Panc1 (cell line): ENCODE data around the gene SMC4. TPM values are rescaled to one million over a fixed set of nuclear protein-coding genes. Genes with fewer than 3 reads are reported as not detected.

ENCODE experiments used
- ATAC-seq: fragments of 200-7000 bp; cut with Tn5 transposase; 2 replicates; pipeline ENCODE4 v1.9.1; 2020; ENCODE audit warnings: mild to moderate bottlenecking, moderate library complexity
- BruUV-seq: library from RNA; stranded (reverse); fragments of 400-500 nt; replicated peaks from 2 replicates; lab custom pipeline; 2021; lab: Mats Ljungman, UMichigan
- CTCF ChIA-PET: fragments of 300-600 bp; sonication (Branson Sonifier 250); formaldehyde crosslinking; loops from one replicate; lab custom pipeline; 2022; ENCODE audit warnings: antibody characterized with exemption; lab: Charles Lee
- POLR2A ChIA-PET: fragments of 300-600 bp; sonication (Branson Sonifier 250); formaldehyde crosslinking; loops from one replicate; lab custom pipeline; 2022; ENCODE audit warnings: antibody characterized with exemption; lab: Charles Lee
- DNase-seq: peaks from one replicate; pipeline ENCODE4 v3.0.0-alpha.2; 2010; ENCODE audit warnings: low read depth, low spot score
- H3K27ac ChIP-seq: 2 replicates; pipeline ENCODE4 v1.5.1; 2011; ENCODE audit warnings: mild to moderate bottlenecking, low read length, inconsistent platforms
- H3K27me3 ChIP-seq: fragments of 200-500 bp; sonication (Bioruptor generic); 2 replicates; pipeline ENCODE4 v1.6.0; 2014; ENCODE audit warnings: low read length, inconsistent platforms; ENCODE audit not compliant: control insufficient read depth, insufficient read depth
- H3K36me3 ChIP-seq: fragments of 200-500 bp; sonication (Bioruptor generic); 2 replicates; pipeline ENCODE4 v1.5.1; 2014; ENCODE audit warnings: inconsistent platforms, mild to moderate bottlenecking, low read length, moderate library complexity; ENCODE audit not compliant: control insufficient read depth, insufficient read depth
- H3K4me1 ChIP-seq: 2 replicates; pipeline ENCODE4 v1.5.1; 2011; ENCODE audit warnings: inconsistent platforms, mild to moderate bottlenecking, low read length, moderate library complexity; ENCODE audit not compliant: control insufficient read depth, insufficient read depth
- H3K4me3 ChIP-seq, 2 experiments: 2 replicates each; pipeline ENCODE4 v1.5.1; 2011 to 2012; ENCODE audit warnings: low read depth in 2 of 2, low read length in 2 of 2, mild to moderate bottlenecking in 2 of 2, inconsistent platforms in 1 of 2, moderate library complexity in 1 of 2
- H3K9me3 ChIP-seq: fragments of 200-500 bp; sonication (Bioruptor generic); 2 replicates; pipeline ENCODE4 v1.5.1; 2014; ENCODE audit warnings: low read depth, mild to moderate bottlenecking, inconsistent platforms, low read length, moderate library complexity; ENCODE audit not compliant: control insufficient read depth, insufficient read depth
- POLR2AphosphoS5 ChIP-seq: IDR thresholded peaks from 2 replicates; pipeline ENCODE4 v1.6.1; 2012; ENCODE audit warnings: mild to moderate bottlenecking, low read depth, low read length, moderate library complexity
- SIN3A ChIP-seq: IDR thresholded peaks from 2 replicates; pipeline ENCODE4 v1.6.1; 2012; ENCODE audit warnings: low read depth, mild to moderate bottlenecking, low read length, moderate library complexity, borderline replicate concordance; ENCODE audit not compliant: insufficient read depth
- TCF7L2 ChIP-seq: IDR thresholded peaks from 2 replicates; pipeline ENCODE4 v1.6.1; 2011; ENCODE audit warnings: mild to moderate bottlenecking, low read depth, low read length, inconsistent platforms
- in situ Hi-C: cut with HindIII; loops from 2 replicates; pipeline ENCODE4 v1.10.0; 2016; ENCODE audit warnings: low sequenced_read_pairs, low pct_unique_long_range_greater_than_20kb
- intact Hi-C: fragments of 100-400 bp; cut with micrococcal nuclease; formaldehyde crosslinking; loops from one replicate; pipeline ENCODE4 v1.10.0; 2022; ENCODE audit not compliant: unreplicated experiment
- total RNA-seq: library from RNA; stranded (reverse); gene quantifications from one replicate; pipeline ENCODE4 v1.2.1, GENCODE V29; 2021; ENCODE audit not compliant: unreplicated experiment
- TF ChIP-seq, protein P1 (sequence below), 2 experiments: IDR thresholded peaks; 2 replicates each; pipeline ENCODE4 v1.6.1; 2011 to 2012; ENCODE audit warnings: low read depth in 2 of 2, control low read depth in 1 of 2, low read length in 1 of 2, mild to moderate bottlenecking in 1 of 2, moderate library complexity in 1 of 2; ENCODE audit not compliant: insufficient read depth in 1 of 2
- TF ChIP-seq, protein P2 (sequence below): fragments of 450-650 bp; IDR thresholded peaks from 2 replicates; pipeline ENCODE4 v1.5.1; 2017; ENCODE audit warnings: mild to moderate bottlenecking

SMC4 gene
- total RNA-seq, 1 experiment from 2014 or later = 160 TPM

DNA sequence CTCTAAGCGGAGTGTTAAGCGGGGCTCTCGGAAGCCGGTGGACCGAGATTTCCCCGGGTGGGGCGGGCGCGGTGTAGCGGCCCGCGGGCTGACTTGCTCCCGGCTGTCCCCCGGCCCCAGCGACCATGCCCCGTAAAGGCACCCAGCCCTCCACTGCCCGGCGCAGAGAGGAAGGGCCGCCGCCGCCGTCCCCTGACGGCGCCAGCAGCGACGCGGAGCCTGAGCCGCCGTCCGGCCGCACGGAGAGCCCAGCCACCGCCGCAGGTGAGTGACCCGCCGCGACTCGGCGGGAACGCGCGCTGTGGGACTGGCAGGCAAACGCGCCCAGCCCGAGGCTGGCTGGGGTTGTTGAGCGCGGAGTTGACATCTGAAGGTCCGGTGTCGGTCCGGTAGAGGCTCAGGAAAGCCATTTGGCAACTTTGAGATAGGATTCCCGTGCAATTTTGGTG lies 1.3 kb downstream of the SMC4 start:
- DNase-seq (no peak), ATAC-seq (peak; percentile 11)
- peak; percentile 2; the same call in 1 of the 2 replicates for TF ChIP-seq SIN3A
- TF ChIP-seq, protein P1, sequence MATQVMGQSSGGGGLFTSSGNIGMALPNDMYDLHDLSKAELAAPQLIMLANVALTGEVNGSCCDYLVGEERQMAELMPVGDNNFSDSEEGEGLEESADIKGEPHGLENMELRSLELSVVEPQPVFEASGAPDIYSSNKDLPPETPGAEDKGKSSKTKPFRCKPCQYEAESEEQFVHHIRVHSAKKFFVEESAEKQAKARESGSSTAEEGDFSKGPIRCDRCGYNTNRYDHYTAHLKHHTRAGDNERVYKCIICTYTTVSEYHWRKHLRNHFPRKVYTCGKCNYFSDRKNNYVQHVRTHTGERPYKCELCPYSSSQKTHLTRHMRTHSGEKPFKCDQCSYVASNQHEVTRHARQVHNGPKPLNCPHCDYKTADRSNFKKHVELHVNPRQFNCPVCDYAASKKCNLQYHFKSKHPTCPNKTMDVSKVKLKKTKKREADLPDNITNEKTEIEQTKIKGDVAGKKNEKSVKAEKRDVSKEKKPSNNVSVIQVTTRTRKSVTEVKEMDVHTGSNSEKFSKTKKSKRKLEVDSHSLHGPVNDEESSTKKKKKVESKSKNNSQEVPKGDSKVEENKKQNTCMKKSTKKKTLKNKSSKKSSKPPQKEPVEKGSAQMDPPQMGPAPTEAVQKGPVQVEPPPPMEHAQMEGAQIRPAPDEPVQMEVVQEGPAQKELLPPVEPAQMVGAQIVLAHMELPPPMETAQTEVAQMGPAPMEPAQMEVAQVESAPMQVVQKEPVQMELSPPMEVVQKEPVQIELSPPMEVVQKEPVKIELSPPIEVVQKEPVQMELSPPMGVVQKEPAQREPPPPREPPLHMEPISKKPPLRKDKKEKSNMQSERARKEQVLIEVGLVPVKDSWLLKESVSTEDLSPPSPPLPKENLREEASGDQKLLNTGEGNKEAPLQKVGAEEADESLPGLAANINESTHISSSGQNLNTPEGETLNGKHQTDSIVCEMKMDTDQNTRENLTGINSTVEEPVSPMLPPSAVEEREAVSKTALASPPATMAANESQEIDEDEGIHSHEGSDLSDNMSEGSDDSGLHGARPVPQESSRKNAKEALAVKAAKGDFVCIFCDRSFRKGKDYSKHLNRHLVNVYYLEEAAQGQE (IDR thresholded peaks at IDR 0.05; ENCODE audit: insufficient read depth in 1 of 2, low read depth in 2 of 2, low read length in 1 of 2) = no peak
- Histone ChIP-seq H3K36me3 (peaks cover 34% of the 10 kb centered on the region), H3K9me3 (no peaks in the 10 kb centered on the region), H3K27ac (peak overlapping the region; percentile 100), H3K4me3 (peak overlapping the region; percentile 71 to 99), H3K27me3 (no peaks in the 10 kb centered on the region), H3K4me1 (peaks cover 25% of the 10 kb centered on the region)
- POLR2A ChIA-PET = no interaction called here
- in situ Hi-C loops = no loop called here
- CTCF ChIA-PET = no interaction called here
- no TSS peak for BruUV-seq
- intact Hi-C loops = no loop called here

- H3K4me1 ChIP-seq = peaks cover 25% of the 10 kb centered on the region
- no peaks in the 10 kb centered on the region for H3K27me3 ChIP-seq
- in situ Hi-C loops (no loop called here), intact Hi-C loops (no loop called here)
- TSS peak; percentile 68 for BruUV-seq
- H3K9me3 ChIP-seq = no peaks in the 10 kb centered on the region
- CTCF ChIA-PET = interaction anchor here (1.0 kb wide), 1 partner anchor 12 kb away, joined by 5 read pairs; no protein-coding TSS in a partner anchor
- H3K36me3 ChIP-seq = peaks cover 42% of the 10 kb centered on the region
- ATAC-seq (no peak), DNase-seq (no peak)
- TF ChIP-seq SIN3A = 0 out of 2 replicates have a peak, but pooled peaks have one; percentile 58
- TF ChIP-seq TCF7L2 = no peak
- TF ChIP-seq, protein P2, sequence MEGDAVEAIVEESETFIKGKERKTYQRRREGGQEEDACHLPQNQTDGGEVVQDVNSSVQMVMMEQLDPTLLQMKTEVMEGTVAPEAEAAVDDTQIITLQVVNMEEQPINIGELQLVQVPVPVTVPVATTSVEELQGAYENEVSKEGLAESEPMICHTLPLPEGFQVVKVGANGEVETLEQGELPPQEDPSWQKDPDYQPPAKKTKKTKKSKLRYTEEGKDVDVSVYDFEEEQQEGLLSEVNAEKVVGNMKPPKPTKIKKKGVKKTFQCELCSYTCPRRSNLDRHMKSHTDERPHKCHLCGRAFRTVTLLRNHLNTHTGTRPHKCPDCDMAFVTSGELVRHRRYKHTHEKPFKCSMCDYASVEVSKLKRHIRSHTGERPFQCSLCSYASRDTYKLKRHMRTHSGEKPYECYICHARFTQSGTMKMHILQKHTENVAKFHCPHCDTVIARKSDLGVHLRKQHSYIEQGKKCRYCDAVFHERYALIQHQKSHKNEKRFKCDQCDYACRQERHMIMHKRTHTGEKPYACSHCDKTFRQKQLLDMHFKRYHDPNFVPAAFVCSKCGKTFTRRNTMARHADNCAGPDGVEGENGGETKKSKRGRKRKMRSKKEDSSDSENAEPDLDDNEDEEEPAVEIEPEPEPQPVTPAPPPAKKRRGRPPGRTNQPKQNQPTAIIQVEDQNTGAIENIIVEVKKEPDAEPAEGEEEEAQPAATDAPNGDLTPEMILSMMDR = no peak
- peak; percentile 29; the same call in 1 of the 2 replicates for TF ChIP-seq POLR2AphosphoS5
- TF ChIP-seq, protein P1 (IDR thresholded peaks at IDR 0.05; ENCODE audit: insufficient read depth in 1 of 2, low read depth in 2 of 2, low read length in 1 of 2) = no peak
- peak overlapping the region; percentile 100 for H3K27ac ChIP-seq
- POLR2A ChIA-PET = interaction anchor here (0.6 to 0.7 kb wide), 3 partner anchors 15 to 56 kb away, joined by 3 to 4 read pairs (median 3); no protein-coding TSS in a partner anchor
- peak overlapping the region; percentile 71 to 99 for H3K4me3 ChIP-seq
These were observed 2.0 kb downstream of the SMC4 start for GRCh38 chr3:160401291-160402095.
